EL (cell line): Measurements from ENCODE around the gene SCRG1.

Experiments used
- DNase-seq: peaks from one replicate; pipeline ENCODE4 v3.0.0-alpha.2; 2016

The SCRG1 gene

GRCh38 chr4:173410079-173410478 lies 11.2 kb upstream of the SCRG1 start:
- no peak for DNase-seq

GRCh38 chr4:173405840-173406606 lies 7.1 kb upstream of the SCRG1 start:
- no peak for DNase-seq

- no peak for DNase-seq
These were observed 5.5 kb upstream of the SCRG1 start for GRCh38 chr4:173404296-173404865.

GRCh38 chr4:173403051-173403450 lies 4.1 kb upstream of the SCRG1 start:
- peak; percentile 76 for DNase-seq

- DNase-seq: no peak
These were observed 2.1 kb upstream of the SCRG1 start for GRCh38 chr4:173401063-173401462.

- DNase-seq: no peak
These were observed 696 bp downstream of the SCRG1 start for GRCh38 chr4:173398220-173398619.

- no peak for DNase-seq
These were observed 1.3 kb downstream of the SCRG1 start for GRCh38 chr4:173397604-173398003.

- no peak for DNase-seq
These were observed 7.2 kb downstream of the SCRG1 start for GRCh38 chr4:173391701-173392100.

- DNase-seq: no peak
These were observed 12.2 kb downstream of the SCRG1 start for GRCh38 chr4:173386751-173387150.

GRCh38 chr4:173382349-173382748 lies 16.6 kb downstream of the SCRG1 start:
- DNase-seq: no peak

- no peak for DNase-seq
These were observed 17.3 kb downstream of the SCRG1 start for GRCh38 chr4:173381610-173382009.

GRCh38 chr4:173380987-173381386 lies 17.9 kb downstream of the SCRG1 start:
- DNase-seq: no peak

- no peak for DNase-seq
These were observed 19.0 kb downstream of the SCRG1 start for GRCh38 chr4:173379929-173380328.

GRCh38 chr4:173374588-173374987 lies 24.3 kb downstream of the SCRG1 start:
- no peak for DNase-seq

- DNase-seq: peak; percentile 80
These were observed 27.4 kb downstream of the SCRG1 start for GRCh38 chr4:173371292-173372192.

GRCh38 chr4:173370477-173371291 lies 28.2 kb downstream of the SCRG1 start, which contains the start of gene SAP30:
Gene SAP30, plus strand, starts transcription at chr4:173370954. Its CDS starts 229 bp downstream, at chr4:173371183.
- peak; percentile 98 for DNase-seq

- no peak for DNase-seq
These were observed 28.8 kb downstream of the SCRG1 start for GRCh38 chr4:173370130-173370476.

GRCh38 chr4:173367946-173368345 lies 31.0 kb downstream of the SCRG1 start:
- peak; percentile 18 for DNase-seq

GRCh38 chr4:173367285-173367684 lies 31.6 kb downstream of the SCRG1 start:
- DNase-seq: peak; percentile 7

GRCh38 chr4:173365359-173365996 lies 33.4 kb downstream of the SCRG1 start:
- DNase-seq: no peak

- no peak for DNase-seq
These were observed 36.2 kb downstream of the SCRG1 start for GRCh38 chr4:173362666-173363065.

GRCh38 chr4:173360587-173361221 lies 38.2 kb downstream of the SCRG1 start:
- peak; percentile 19 for DNase-seq
